Lower lobe of right lung (tissue), 2 donors: ENCODE results near the gene PRMT1. TPM values are rescaled to one million over a fixed set of nuclear protein-coding genes. Genes with fewer than 3 reads are reported as not detected.

Experiments
- ATAC-seq, 2 donors: fragments of 200-7000 bp; cut with Tn5 transposase; one replicate each; pipeline ENCODE4 v1.9.1; 2020 to 2022; ENCODE audit warnings: mild to moderate bottlenecking in 2 of 2, moderate library complexity in 2 of 2
- DNase-seq: peaks from one replicate; pipeline ENCODE4 v3.0.0-alpha.2; 2020
- H3K27ac ChIP-seq: fragments of 200-600 bp; one replicate; pipeline ENCODE4 v1.8.0; 2022
- H3K27me3 ChIP-seq: fragments of 200-600 bp; one replicate; pipeline ENCODE4 v1.8.0; 2022; ENCODE audit warnings: low read depth
- H3K36me3 ChIP-seq: fragments of 200-600 bp; one replicate; pipeline ENCODE4 v1.8.0; 2022; ENCODE audit warnings: mild to moderate bottlenecking
- H3K4me1 ChIP-seq: fragments of 200-600 bp; one replicate; pipeline ENCODE4 v1.8.0; 2022
- H3K4me3 ChIP-seq: fragments of 200-600 bp; one replicate; pipeline ENCODE4 v1.8.0; 2022; ENCODE audit warnings: mild to moderate bottlenecking
- H3K9me3 ChIP-seq: fragments of 200-600 bp; one replicate; pipeline ENCODE4 v1.8.0; 2022
- CTCF ChIP-seq: fragments of 200-600 bp; IDR thresholded peaks from one replicate; pipeline ENCODE4 v1.8.0; 2022; ENCODE audit warnings: antibody characterized with exemption, mild to moderate bottlenecking
- intact Hi-C: fragments of 100-400 bp; cut with DNase I; formaldehyde crosslinking; loops from one replicate; pipeline ENCODE4 v1.11.0; 2022
- total RNA-seq: library from RNA; stranded (reverse); fragmentation: NEBNext Ultra II Directional; extraction: Animal tissue kit (Norgen Biotek cat#: 25700); gene quantifications from one replicate; pipeline ENCODE4 v1.2.1, GENCODE V29; 2021
- donor health status: DM: no; HTN: yes; CAD: no; lungs with severe emphysema.

Gene PRMT1
- total RNA-seq, 1 donor from 2014 or later: 88.3 TPM

- H3K27me3 ChIP-seq: no peaks in the 10 kb centered on the region
- intact Hi-C loops: no loop called here
- no peaks in the 10 kb centered on the region for H3K9me3 ChIP-seq
- no peak for TF ChIP-seq CTCF
- peaks cover 37% of the 10 kb centered on the region for H3K4me1 ChIP-seq
- peaks cover 38% of the 10 kb centered on the region for H3K36me3 ChIP-seq
- no peak overlapping the region for H3K4me3 ChIP-seq
- no peak for DNase-seq
- no peak for ATAC-seq
- H3K27ac ChIP-seq: peak overlapping the region; percentile 92
Measured at GRCh38 chr19:49678985-49679770, 2.1 kb downstream of the PRMT1 start.

- no peak for DNase-seq
- Histone ChIP-seq H3K9me3 (no peaks in the 10 kb centered on the region), H3K4me1 (peaks cover 37% of the 10 kb centered on the region), H3K27ac (peak overlapping the region; percentile 67), H3K27me3 (no peaks in the 10 kb centered on the region), H3K36me3 (peaks cover 45% of the 10 kb centered on the region), H3K4me3 (no peak overlapping the region)
- intact Hi-C loops: no loop called here
- no peak for TF ChIP-seq CTCF
- ATAC-seq: no peak
Measured at GRCh38 chr19:49679771-49680413, 2.8 kb downstream of the PRMT1 start.

DNA sequence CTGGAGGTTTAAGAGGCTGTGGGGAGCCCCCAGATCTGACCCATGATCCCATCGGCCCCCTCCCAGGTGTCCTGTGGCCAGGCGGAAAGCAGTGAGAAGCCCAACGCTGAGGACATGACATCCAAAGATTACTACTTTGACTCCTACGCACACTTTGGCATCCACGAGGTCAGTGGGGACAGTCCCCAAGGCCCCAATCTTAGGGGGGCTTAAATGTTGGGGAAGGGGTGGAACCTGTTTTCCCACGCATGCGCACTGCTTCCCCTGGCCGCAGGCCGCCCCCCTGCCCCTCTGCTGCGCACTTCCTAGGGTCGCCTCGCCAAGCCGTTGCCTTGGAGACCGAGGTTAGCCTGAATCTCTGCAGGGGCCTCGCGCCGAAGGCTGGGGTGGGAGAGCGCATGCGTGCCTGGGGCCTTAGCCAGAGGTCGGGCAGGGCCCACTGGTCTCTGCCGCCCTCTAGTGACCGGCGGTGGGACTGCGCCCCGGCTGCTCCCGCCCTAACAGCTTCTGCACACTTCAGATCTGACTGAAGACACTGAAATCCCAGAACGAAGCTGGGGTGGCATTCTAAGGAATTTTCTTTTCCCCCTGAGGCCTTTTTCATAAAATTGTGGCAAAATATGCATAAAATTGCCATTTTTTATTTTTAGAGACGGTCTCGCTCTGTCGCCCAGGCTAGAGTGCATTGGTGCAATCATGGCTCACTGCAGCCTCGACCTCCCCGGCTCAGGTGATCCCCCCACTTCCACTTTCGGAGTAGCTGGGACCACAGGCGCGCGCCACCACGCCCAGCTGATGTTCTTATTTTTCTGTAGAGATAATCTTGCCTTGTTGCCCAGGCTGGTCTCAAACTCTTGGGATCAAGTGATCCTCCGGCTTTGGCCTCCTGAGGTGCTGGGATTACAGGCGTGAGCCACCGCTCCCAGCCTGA, 3.6 kb downstream of the PRMT1 start:
- Histone ChIP-seq H3K27me3 (no peaks in the 10 kb centered on the region), H3K9me3 (no peaks in the 10 kb centered on the region), H3K36me3 (peaks cover 53% of the 10 kb centered on the region), H3K27ac (peak overlapping the region; percentile 67), H3K4me3 (peak overlapping the region; percentile 35), H3K4me1 (peaks cover 36% of the 10 kb centered on the region)
- TF ChIP-seq CTCF: peak; percentile 100
- DNase-seq (peak; percentile 93), ATAC-seq (peak; percentile 23 to 57)
- intact Hi-C loops: no loop called here

GRCh38 chr19:49681830-49682229, 4.8 kb downstream of the PRMT1 start:
- H3K9me3 ChIP-seq: no peaks in the 10 kb centered on the region
- H3K36me3 ChIP-seq: peaks cover 63% of the 10 kb centered on the region
- no peak for DNase-seq
- no peak overlapping the region for H3K27ac ChIP-seq
- ATAC-seq: no peak
- H3K27me3 ChIP-seq: no peaks in the 10 kb centered on the region
- intact Hi-C loops: no loop called here
- no peak for TF ChIP-seq CTCF
- peaks cover 30% of the 10 kb centered on the region for H3K4me1 ChIP-seq
- H3K4me3 ChIP-seq: no peak overlapping the region

DNA sequence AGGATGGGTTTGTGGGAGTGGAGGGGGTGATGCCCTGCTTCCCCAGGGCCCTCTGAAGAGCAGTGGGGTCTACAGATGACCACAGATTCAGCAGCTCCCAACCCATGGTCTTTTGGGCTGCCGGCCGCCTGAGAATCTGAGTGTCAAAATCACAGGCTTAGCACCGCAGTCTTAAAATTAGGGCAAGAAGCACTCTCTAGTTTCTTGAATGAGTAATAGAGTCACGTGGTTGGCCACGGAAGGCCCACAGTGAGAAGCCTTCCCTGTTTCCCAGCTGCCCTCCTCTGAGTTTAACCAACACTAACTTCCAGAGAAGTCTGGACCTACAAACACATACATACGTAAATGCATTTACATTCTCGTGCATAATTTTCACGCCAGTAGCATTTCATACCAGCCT, 5.2 kb downstream of the PRMT1 start:
- H3K4me1 ChIP-seq: peaks cover 30% of the 10 kb centered on the region
- no peak overlapping the region for H3K4me3 ChIP-seq
- intact Hi-C loops: no loop called here
- ATAC-seq: no peak
- H3K9me3 ChIP-seq: no peaks in the 10 kb centered on the region
- no peaks in the 10 kb centered on the region for H3K27me3 ChIP-seq
- no peak for TF ChIP-seq CTCF
- peaks cover 67% of the 10 kb centered on the region for H3K36me3 ChIP-seq
- DNase-seq: no peak
- no peak overlapping the region for H3K27ac ChIP-seq
